HCT116 (cell line): ENCODE data around the gene TBCD. TPM values are rescaled to one million over a fixed set of nuclear protein-coding genes. Genes with fewer than 3 reads are reported as not detected.

ENCODE experiments used
- ATAC-seq: fragments of 200-7000 bp; cut with Tn5 transposase; 2 replicates; pipeline ENCODE4 v1.9.1; 2020; ENCODE audit warnings: mild to moderate bottlenecking, moderate library complexity
- BruUV-seq: library from RNA; stranded (reverse); fragments of 400-500 nt; replicated peaks from 2 replicates; lab custom pipeline; 2021; lab: Mats Ljungman, UMichigan
- CTCF ChIA-PET: fragments of 300-600 bp; sonication (Branson Sonifier 250); formaldehyde crosslinking; loops from one replicate; lab custom pipeline; 2021; ENCODE audit warnings: antibody characterized with exemption; lab: Charles Lee
- POLR2A ChIA-PET: fragments of 300-600, 350-600 bp; sonication (Branson Sonifier 250); formaldehyde crosslinking; loops from one replicate; lab custom pipeline; 2021; ENCODE audit warnings: antibody characterized with exemption; lab: Charles Lee
- RAD21 ChIA-PET, 2 experiments: fragments of 300-600 bp; sonication (Branson Sonifier 250); formaldehyde crosslinking; loops; one replicate each; lab custom pipeline; 2023; ENCODE audit warnings: low total read pairs in 2 of 2; ENCODE audit not compliant: uncharacterized antibody in 2 of 2, unreplicated experiment in 2 of 2, low non-redundant PET in 1 of 2; lab: Charles Lee
- DNase-seq: peaks from one replicate; pipeline ENCODE4 v3.0.0-alpha.2; 2010; ENCODE audit warnings: low read depth, low spot score
- H2AFZ ChIP-seq: fragments of 200-600 bp; shearing (Covaris generic), sonication (generic); 2 replicates; pipeline ENCODE4 v1.6.1; 2017; ENCODE audit warnings: low read depth, mixed run types, mixed read lengths, antibody characterized with exemption, low read length; ENCODE audit not compliant: poor library complexity, severe bottlenecking
- H3K27ac ChIP-seq: 2 replicates; pipeline ENCODE4 v1.5.1; 2012; ENCODE audit warnings: low read depth, low read length
- H3K27me3 ChIP-seq: fragments of 200-600 bp; sonication (generic); 2 replicates; pipeline ENCODE4 v1.6.1; 2016; ENCODE audit warnings: mixed run types, low read length, mixed read lengths; ENCODE audit not compliant: insufficient read depth
- H3K36me3 ChIP-seq, 2 experiments: fragments of 200-500 bp in 1 of 2; fragments of 200-600 bp in 1 of 2; sonication (Bioruptor generic) in 1 of 2; sonication (generic) in 1 of 2; 2 replicates each; pipeline versions ENCODE4 v1.5.1 to v1.6.1; 2014 to 2016; ENCODE audit warnings: low read length in 2 of 2, inconsistent platforms in 1 of 2, mixed read lengths in 1 of 2, mixed run types in 1 of 2; ENCODE audit not compliant: insufficient read depth in 2 of 2, control insufficient read depth in 1 of 2
- H3K4me1 ChIP-seq, 2 experiments: fragments of 200-600 bp in 1 of 2; sonication (generic) in 1 of 2; 2 replicates each; pipeline versions ENCODE4 v1.5.1 to v1.6.1; 2012 to 2017; ENCODE audit warnings: low read length in 2 of 2, inconsistent platforms in 1 of 2, mild to moderate bottlenecking in 1 of 2, mixed read lengths in 1 of 2, mixed run types in 1 of 2, moderate library complexity in 1 of 2; ENCODE audit not compliant: insufficient read depth in 2 of 2, control insufficient read depth in 1 of 2
- H3K4me2 ChIP-seq: fragments of 200-600 bp; sonication (generic); 2 replicates; pipeline ENCODE4 v1.6.1; 2017; ENCODE audit warnings: mixed run types, low read length, mixed read lengths
- H3K4me3 ChIP-seq, 2 experiments: fragments of 200-600 bp in 1 of 2; sonication (generic) in 1 of 2; replicated peaks in 1 of 2; 2 replicates each; pipeline ENCODE4 v1.5.1; 2011 to 2016; ENCODE audit warnings: low read length in 2 of 2, control low read depth in 1 of 2, low read depth in 1 of 2, mild to moderate bottlenecking in 1 of 2, mixed read lengths in 1 of 2, mixed run types in 1 of 2
- H3K79me2 ChIP-seq: fragments of 200-600 bp; sonication (generic); 2 replicates; pipeline ENCODE4 v1.6.1; 2017; ENCODE audit warnings: mild to moderate bottlenecking, mixed run types, low read length, moderate library complexity, mixed read lengths; ENCODE audit not compliant: insufficient read depth
- H3K9ac ChIP-seq: fragments of 200-600 bp; sonication (generic); 2 replicates; pipeline ENCODE4 v1.6.1; 2016; ENCODE audit warnings: low read length, mixed read lengths
- H3K9me2 ChIP-seq: fragments of 200-600 bp; sonication (generic), shearing (Covaris generic); 2 replicates; pipeline ENCODE4 v1.6.1; 2017; ENCODE audit warnings: mixed run types, mild to moderate bottlenecking, moderate library complexity; ENCODE audit not compliant: insufficient read depth
- H3K9me3 ChIP-seq, 2 experiments: fragments of 200-500 bp in 1 of 2; fragments of 200-600 bp in 1 of 2; sonication (Bioruptor generic) in 1 of 2; sonication (generic) in 1 of 2; 2 replicates each; pipeline ENCODE4 v1.6.1; 2014 to 2017; ENCODE audit warnings: low read length in 2 of 2, mixed read lengths in 2 of 2, inconsistent platforms in 1 of 2, low read depth in 1 of 2, mild to moderate bottlenecking in 1 of 2, mixed run types in 1 of 2, moderate library complexity in 1 of 2; ENCODE audit not compliant: control insufficient read depth in 1 of 2, insufficient read depth in 1 of 2
- H4K20me1 ChIP-seq: fragments of 200-600 bp; sonication (generic), shearing (Covaris generic); 2 replicates; pipeline ENCODE4 v1.6.1; 2017; ENCODE audit warnings: mixed run types, mild to moderate bottlenecking, moderate library complexity; ENCODE audit not compliant: insufficient read depth
- CEBPB ChIP-seq: IDR thresholded peaks from 2 replicates; pipeline ENCODE4 v1.6.1; 2012; ENCODE audit warnings: low read depth
- FOSL1 ChIP-seq: IDR thresholded peaks from 2 replicates; pipeline ENCODE4 v1.6.1; 2012; ENCODE audit warnings: low read depth
- JUND ChIP-seq: IDR thresholded peaks from 2 replicates; pipeline ENCODE4 v1.6.1; 2012
- POLR2A ChIP-seq: IDR thresholded peaks from 2 replicates; pipeline ENCODE4 v1.7.0; 2011; ENCODE audit warnings: borderline replicate concordance; ENCODE audit not compliant: insufficient read depth, insufficient read length; ENCODE audit errors: extremely low read depth
- TCF7L2 ChIP-seq: IDR thresholded peaks from 2 replicates; pipeline ENCODE4 v1.7.0; 2011; ENCODE audit warnings: borderline replicate concordance, inconsistent platforms; ENCODE audit not compliant: insufficient read depth, insufficient read length; ENCODE audit errors: extremely low read depth
- ZFX ChIP-seq: fragments of 450-650 bp; IDR thresholded peaks from 2 replicates; pipeline ENCODE4 v1.6.1; 2017
- ZNF274 ChIP-seq: fragments of 200-500 bp; sonication (Bioruptor generic); IDR thresholded peaks from 2 replicates; pipeline ENCODE4 v1.6.1; 2014; ENCODE audit warnings: mild to moderate bottlenecking, low read depth, low read length, inconsistent platforms
- intact Hi-C: fragments of 100-400 bp; cut with micrococcal nuclease; formaldehyde crosslinking; loops from 2 replicates; pipeline ENCODE4 v1.10.0; 2022
- total RNA-seq: library from RNA; stranded (reverse); gene quantifications from one replicate; pipeline ENCODE4 v1.2.1, GENCODE V29; 2021; ENCODE audit not compliant: unreplicated experiment
- TF ChIP-seq, protein P1 (sequence below): IDR thresholded peaks from 2 replicates; pipeline ENCODE4 v1.6.1; 2012
- TF ChIP-seq, protein P2 (sequence below), 3 experiments: fragments of 200-600 bp in 1 of 3; sonication (generic) in 1 of 3; IDR thresholded peaks in 2 of 3; conservative IDR thresholded peaks in 1 of 3; 2 replicates each; pipeline ENCODE4 v1.5.1; 2012 to 2017; ENCODE audit warnings: low read depth in 2 of 3, low read length in 2 of 3, antibody characterized with exemption in 1 of 3, borderline replicate concordance in 1 of 3, control low read depth in 1 of 3, mild to moderate bottlenecking in 1 of 3, mixed read lengths in 1 of 3, mixed run types in 1 of 3, moderate library complexity in 1 of 3; ENCODE audit not compliant: insufficient read depth in 1 of 3
- TF ChIP-seq, protein P3 (sequence below): IDR thresholded peaks from 2 replicates; pipeline ENCODE4 v1.6.1; 2012; ENCODE audit warnings: low read depth

TBCD gene
- total RNA-seq, 1 experiment from 2014 or later = 152 TPM

DNA sequence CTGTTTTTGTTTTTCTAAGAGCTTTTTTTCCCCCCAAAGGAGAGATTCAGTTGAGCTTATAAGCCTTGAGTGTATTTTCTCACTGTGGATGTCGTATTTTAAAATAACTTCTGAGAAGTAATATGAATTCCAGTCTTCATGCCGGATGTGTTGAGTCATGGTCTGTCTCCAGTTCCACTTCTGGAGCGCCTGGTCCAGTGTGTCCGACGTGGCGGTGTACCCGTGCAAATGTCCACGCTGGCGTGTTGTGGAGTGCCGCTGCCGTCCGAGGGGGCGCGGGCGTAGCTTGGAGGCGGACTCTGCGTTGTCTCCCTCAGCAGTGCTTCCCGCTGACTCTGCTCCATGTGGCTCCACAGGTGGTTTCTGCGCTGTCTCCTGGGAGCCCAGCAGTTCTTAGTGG is 148.9 kb downstream of the TBCD start:
- H3K4me1 ChIP-seq = no peaks in the 10 kb centered on the region
- no peak overlapping the region for H3K27ac ChIP-seq
- ATAC-seq (no peak), DNase-seq (no peak)
- no peaks in the 10 kb centered on the region; the same call in 1 of the 2 replicates for H3K79me2 ChIP-seq
- POLR2A ChIA-PET = no interaction called here
- H3K4me2 ChIP-seq = no peak overlapping the region
- H3K9ac ChIP-seq = no peak overlapping the region
- no TSS peak for BruUV-seq
- CTCF ChIA-PET = interaction anchor here (0.6 kb wide), 1 partner anchor 1246 kb away, joined by 3 read pairs; no protein-coding TSS in a partner anchor
- intact Hi-C loops = no loop called here
- RAD21 ChIA-PET = no interaction called here
- no peak overlapping the region for H3K4me3 ChIP-seq
- no peaks in the 10 kb centered on the region for H4K20me1 ChIP-seq
- H2AFZ ChIP-seq = no peak overlapping the region
- peaks cover 0 to 7% of the 10 kb centered on the region in 2 experiments; a peak in 1 of 4 replicates for H3K36me3 ChIP-seq
- no peaks in the 10 kb centered on the region for H3K27me3 ChIP-seq
- TF ChIP-seq, protein P1, sequence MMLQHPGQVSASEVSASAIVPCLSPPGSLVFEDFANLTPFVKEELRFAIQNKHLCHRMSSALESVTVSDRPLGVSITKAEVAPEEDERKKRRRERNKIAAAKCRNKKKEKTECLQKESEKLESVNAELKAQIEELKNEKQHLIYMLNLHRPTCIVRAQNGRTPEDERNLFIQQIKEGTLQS = no peak
- TF ChIP-seq, protein P2, sequence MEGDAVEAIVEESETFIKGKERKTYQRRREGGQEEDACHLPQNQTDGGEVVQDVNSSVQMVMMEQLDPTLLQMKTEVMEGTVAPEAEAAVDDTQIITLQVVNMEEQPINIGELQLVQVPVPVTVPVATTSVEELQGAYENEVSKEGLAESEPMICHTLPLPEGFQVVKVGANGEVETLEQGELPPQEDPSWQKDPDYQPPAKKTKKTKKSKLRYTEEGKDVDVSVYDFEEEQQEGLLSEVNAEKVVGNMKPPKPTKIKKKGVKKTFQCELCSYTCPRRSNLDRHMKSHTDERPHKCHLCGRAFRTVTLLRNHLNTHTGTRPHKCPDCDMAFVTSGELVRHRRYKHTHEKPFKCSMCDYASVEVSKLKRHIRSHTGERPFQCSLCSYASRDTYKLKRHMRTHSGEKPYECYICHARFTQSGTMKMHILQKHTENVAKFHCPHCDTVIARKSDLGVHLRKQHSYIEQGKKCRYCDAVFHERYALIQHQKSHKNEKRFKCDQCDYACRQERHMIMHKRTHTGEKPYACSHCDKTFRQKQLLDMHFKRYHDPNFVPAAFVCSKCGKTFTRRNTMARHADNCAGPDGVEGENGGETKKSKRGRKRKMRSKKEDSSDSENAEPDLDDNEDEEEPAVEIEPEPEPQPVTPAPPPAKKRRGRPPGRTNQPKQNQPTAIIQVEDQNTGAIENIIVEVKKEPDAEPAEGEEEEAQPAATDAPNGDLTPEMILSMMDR (IDR thresholded peaks at IDR 0.05 in 2 of 3, conservative IDR thresholded peaks at IDR 0.05 in 1 of 3; ENCODE audit: borderline replicate concordance in 1 of 3, insufficient read depth in 1 of 3, low read depth in 2 of 3, low read length in 2 of 3) = no peak
- H3K9me3 ChIP-seq = no peaks in the 10 kb centered on the region
- H3K9me2 ChIP-seq = no peaks in the 10 kb centered on the region

DNA sequence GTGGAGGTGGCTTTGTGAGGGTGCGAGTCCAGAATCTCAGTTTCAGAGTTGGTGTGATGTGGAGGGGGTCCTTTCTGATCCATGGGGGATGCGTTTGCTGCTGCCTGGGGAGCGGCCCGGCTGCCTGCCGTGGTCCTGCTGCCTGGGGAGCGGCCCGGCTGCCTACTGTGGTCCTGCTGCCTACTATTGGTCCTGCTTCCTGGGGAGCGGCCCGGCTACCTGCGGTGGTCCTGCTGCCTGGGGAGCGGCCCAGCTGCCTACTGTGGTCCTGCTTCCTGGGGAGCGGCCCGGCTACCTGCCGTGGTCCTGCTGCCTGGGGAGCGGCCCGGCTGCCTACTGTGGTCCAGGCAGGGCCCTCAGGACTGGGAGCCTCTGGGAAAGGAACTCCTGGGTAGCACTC is 149.5 kb downstream of the TBCD start:
- Histone ChIP-seq H3K27ac (no peak overlapping the region), H4K20me1 (no peaks in the 10 kb centered on the region), H3K79me2 (no peaks in the 10 kb centered on the region; the same call in 1 of the 2 replicates), H3K4me2 (no peak overlapping the region), H3K4me1 (no peaks in the 10 kb centered on the region), H3K9ac (no peak overlapping the region), H2AFZ (no peak overlapping the region), H3K36me3 (peaks cover 1 to 7% of the 10 kb centered on the region in 2 experiments; a peak in 2 of 4 replicates), H3K9me3 (no peaks in the 10 kb centered on the region), H3K9me2 (no peaks in the 10 kb centered on the region), H3K27me3 (no peaks in the 10 kb centered on the region), H3K4me3 (no peak overlapping the region)
- intact Hi-C loops = no loop called here
- ChIA-PET RAD21 (no interaction called here), CTCF (interaction anchor here (0.6 kb wide), 1 partner anchor 1247 kb away, joined by 3 read pairs; no protein-coding TSS in a partner anchor), POLR2A (no interaction called here)
- BruUV-seq = no TSS peak
- DNase-seq (no peak), ATAC-seq (no peak)
- no peak for TF ChIP-seq POLR2A
- no peak for TF ChIP-seq CEBPB
- TF ChIP-seq, protein P2 (IDR thresholded peaks at IDR 0.05 in 2 of 3, conservative IDR thresholded peaks at IDR 0.05 in 1 of 3; ENCODE audit: borderline replicate concordance in 1 of 3, insufficient read depth in 1 of 3, low read depth in 2 of 3, low read length in 2 of 3) = no peak
- TF ChIP-seq, protein P3, sequence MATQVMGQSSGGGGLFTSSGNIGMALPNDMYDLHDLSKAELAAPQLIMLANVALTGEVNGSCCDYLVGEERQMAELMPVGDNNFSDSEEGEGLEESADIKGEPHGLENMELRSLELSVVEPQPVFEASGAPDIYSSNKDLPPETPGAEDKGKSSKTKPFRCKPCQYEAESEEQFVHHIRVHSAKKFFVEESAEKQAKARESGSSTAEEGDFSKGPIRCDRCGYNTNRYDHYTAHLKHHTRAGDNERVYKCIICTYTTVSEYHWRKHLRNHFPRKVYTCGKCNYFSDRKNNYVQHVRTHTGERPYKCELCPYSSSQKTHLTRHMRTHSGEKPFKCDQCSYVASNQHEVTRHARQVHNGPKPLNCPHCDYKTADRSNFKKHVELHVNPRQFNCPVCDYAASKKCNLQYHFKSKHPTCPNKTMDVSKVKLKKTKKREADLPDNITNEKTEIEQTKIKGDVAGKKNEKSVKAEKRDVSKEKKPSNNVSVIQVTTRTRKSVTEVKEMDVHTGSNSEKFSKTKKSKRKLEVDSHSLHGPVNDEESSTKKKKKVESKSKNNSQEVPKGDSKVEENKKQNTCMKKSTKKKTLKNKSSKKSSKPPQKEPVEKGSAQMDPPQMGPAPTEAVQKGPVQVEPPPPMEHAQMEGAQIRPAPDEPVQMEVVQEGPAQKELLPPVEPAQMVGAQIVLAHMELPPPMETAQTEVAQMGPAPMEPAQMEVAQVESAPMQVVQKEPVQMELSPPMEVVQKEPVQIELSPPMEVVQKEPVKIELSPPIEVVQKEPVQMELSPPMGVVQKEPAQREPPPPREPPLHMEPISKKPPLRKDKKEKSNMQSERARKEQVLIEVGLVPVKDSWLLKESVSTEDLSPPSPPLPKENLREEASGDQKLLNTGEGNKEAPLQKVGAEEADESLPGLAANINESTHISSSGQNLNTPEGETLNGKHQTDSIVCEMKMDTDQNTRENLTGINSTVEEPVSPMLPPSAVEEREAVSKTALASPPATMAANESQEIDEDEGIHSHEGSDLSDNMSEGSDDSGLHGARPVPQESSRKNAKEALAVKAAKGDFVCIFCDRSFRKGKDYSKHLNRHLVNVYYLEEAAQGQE = no peak
- TF ChIP-seq, protein P1 = no peak
- no peak for TF ChIP-seq ZNF274
- no peak for TF ChIP-seq FOSL1
- no peak for TF ChIP-seq JUND
- no peak for TF ChIP-seq TCF7L2
- TF ChIP-seq ZFX = no peak
